HepG2 (cell line): ENCODE measurements around the gene SEC31A.

Source experiments
- BORCS8-MEF2B ChIP-seq: sonication (generic); formaldehyde crosslinking; IDR thresholded peaks from 2 replicates; pipeline ENCODE4 v1.8.0; 2022; ENCODE audit warnings: mild to moderate bottlenecking, missing genetic modification reagents
- FOSL2 ChIP-seq: sonication (generic); formaldehyde crosslinking; IDR thresholded peaks from 2 replicates; pipeline ENCODE4 v1.4.0; 2020; ENCODE audit warnings: missing genetic modification reagents
- SNAPC2 ChIP-seq: sonication (generic); formaldehyde crosslinking; IDR thresholded peaks from 2 replicates; pipeline ENCODE4 v1.8.1; 2022; ENCODE audit warnings: mild to moderate bottlenecking, missing genetic modification reagents
- TBL1XR1 ChIP-seq: fragments of 150-350 bp; IDR thresholded peaks from 2 replicates; pipeline ENCODE4 v1.6.1; 2014; ENCODE audit warnings: borderline replicate concordance, low read length; ENCODE audit not compliant: partially characterized antibody
- ZNF232 ChIP-seq: sonication (generic); formaldehyde crosslinking; IDR thresholded peaks from 2 replicates; pipeline ENCODE4 v1.4.0; 2020; ENCODE audit warnings: missing genetic modification reagents, borderline replicate concordance
- TF ChIP-seq, protein P1 (sequence below): sonication (generic); formaldehyde crosslinking; IDR thresholded peaks from 2 replicates; pipeline ENCODE4 v1.4.0; 2020; ENCODE audit warnings: missing genetic modification reagents
- TF ChIP-seq, protein P2 (sequence below): sonication (generic); formaldehyde crosslinking; IDR thresholded peaks from 2 replicates; pipeline ENCODE4 v1.5.0; 2020; ENCODE audit warnings: mild to moderate bottlenecking, missing genetic modification reagents, moderate library complexity

DNA sequence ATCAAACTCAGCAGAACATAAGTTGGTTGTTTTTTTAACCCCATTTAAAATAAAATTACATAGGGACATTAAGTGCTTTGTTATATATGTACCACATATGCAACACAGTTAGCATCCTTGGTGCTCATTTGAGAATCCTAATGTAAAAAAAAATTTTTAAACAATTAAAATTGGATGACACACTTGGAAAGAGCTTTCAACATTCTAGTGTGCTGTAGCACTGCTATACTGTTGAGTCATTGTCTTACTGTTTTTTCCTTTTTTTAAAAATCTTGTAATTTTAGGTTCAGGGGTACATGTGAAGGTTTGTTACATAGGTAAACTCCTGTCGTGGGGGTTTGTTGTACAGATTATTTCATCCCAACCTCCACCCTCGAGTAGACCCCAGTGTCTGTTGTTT, 22.4 kb upstream of the SEC31A start:
- TF ChIP-seq, protein P1, sequence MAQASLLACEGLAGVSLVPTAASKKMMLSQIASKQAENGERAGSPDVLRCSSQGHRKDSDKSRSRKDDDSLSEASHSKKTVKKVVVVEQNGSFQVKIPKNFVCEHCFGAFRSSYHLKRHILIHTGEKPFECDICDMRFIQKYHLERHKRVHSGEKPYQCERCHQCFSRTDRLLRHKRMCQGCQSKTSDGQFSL (CRISPR knock-in tag): no peak
- TF ChIP-seq TBL1XR1 (no peak), ZNF232 (CRISPR knock-in tag) (no peak), FOSL2 (CRISPR knock-in tag) (no peak), BORCS8-MEF2B (no peak), SNAPC2 (no peak)
- TF ChIP-seq, protein P2, sequence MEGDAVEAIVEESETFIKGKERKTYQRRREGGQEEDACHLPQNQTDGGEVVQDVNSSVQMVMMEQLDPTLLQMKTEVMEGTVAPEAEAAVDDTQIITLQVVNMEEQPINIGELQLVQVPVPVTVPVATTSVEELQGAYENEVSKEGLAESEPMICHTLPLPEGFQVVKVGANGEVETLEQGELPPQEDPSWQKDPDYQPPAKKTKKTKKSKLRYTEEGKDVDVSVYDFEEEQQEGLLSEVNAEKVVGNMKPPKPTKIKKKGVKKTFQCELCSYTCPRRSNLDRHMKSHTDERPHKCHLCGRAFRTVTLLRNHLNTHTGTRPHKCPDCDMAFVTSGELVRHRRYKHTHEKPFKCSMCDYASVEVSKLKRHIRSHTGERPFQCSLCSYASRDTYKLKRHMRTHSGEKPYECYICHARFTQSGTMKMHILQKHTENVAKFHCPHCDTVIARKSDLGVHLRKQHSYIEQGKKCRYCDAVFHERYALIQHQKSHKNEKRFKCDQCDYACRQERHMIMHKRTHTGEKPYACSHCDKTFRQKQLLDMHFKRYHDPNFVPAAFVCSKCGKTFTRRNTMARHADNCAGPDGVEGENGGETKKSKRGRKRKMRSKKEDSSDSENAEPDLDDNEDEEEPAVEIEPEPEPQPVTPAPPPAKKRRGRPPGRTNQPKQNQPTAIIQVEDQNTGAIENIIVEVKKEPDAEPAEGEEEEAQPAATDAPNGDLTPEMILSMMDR (CRISPR knock-in tag): no peak
